ENCODE measurements around the gene PGLYRP2.
A peak's percentile ranks its signal among the peaks of the same experiment; 100 is the strongest.

Gene PGLYRP2

GRCh38 chr19:15450528-15450890 is 28.8 kb downstream of the PGLYRP2 start:
- Histone ChIP-seq H3K9me3 (ENCODE audit: control insufficient read depth, low read length) (no peaks in the 10 kb centered on the region), H2AFZ (peak overlapping the region; percentile 39), H3K79me2 (no peaks in the 10 kb centered on the region), H3K36me3 (ENCODE audit: control insufficient read depth, insufficient read depth, low read length) (no peaks in the 10 kb centered on the region), H3K4me3 (ENCODE audit: low read depth, low read length) (no peak overlapping the region), H3K4me2 (ENCODE audit: low read length) (no peak overlapping the region), H3K27ac (peak overlapping the region; percentile 57), H3K9ac (no peak overlapping the region), H3K27me3 (ENCODE audit: control insufficient read depth, insufficient read depth, low read length) (no peaks in the 10 kb centered on the region), H3K4me1 (peaks cover 4% of the 10 kb centered on the region)
- TF ChIP-seq CTCF (IDR thresholded peaks at IDR 0.05) = no peak

- H3K9ac ChIP-seq = no peak within 1 kb of the TSS
- no peaks in the 10 kb centered on the region for H3K9me3 ChIP-seq (ENCODE audit: control insufficient read depth, low read length)
- H3K4me3 ChIP-seq (ENCODE audit: low read depth, low read length) = peak within 1 kb of the TSS; percentile 60
- peaks cover 4% of the 10 kb centered on the region for H3K4me1 ChIP-seq
- peak within 1 kb of the TSS; percentile 93 for H2AFZ ChIP-seq
- no peaks in the 10 kb centered on the region for H3K36me3 ChIP-seq (ENCODE audit: control insufficient read depth, insufficient read depth, low read length)
- TF ChIP-seq CTCF (IDR thresholded peaks at IDR 0.05) = no peak
- H3K4me2 ChIP-seq (ENCODE audit: low read length) = peak within 1 kb of the TSS; percentile 81
- H3K79me2 ChIP-seq = no peaks in the 10 kb centered on the region
- H3K27me3 ChIP-seq (ENCODE audit: control insufficient read depth, insufficient read depth, low read length) = no peaks in the 10 kb centered on the region
- H3K27ac ChIP-seq = peak within 1 kb of the TSS; percentile 65
Measured at GRCh38 chr19:15449620-15450527, 29.4 kb downstream of the PGLYRP2 start, which contains the start of gene WIZ. Gene WIZ, minus strand, starts transcription at chr19:15449956. Its CDS starts 1,649 bp downstream, at chr19:15448307.

GRCh38 chr19:15448778-15449619 is 30.3 kb downstream of the PGLYRP2 start:
- Histone ChIP-seq H3K27ac (peak overlapping the region; percentile 65), H3K27me3 (ENCODE audit: control insufficient read depth, insufficient read depth, low read length) (no peaks in the 10 kb centered on the region), H3K4me3 (ENCODE audit: low read depth, low read length) (peak overlapping the region; percentile 60), H2AFZ (peak overlapping the region; percentile 93), H3K9ac (no peak overlapping the region), H3K36me3 (ENCODE audit: control insufficient read depth, insufficient read depth, low read length) (no peaks in the 10 kb centered on the region), H3K9me3 (ENCODE audit: control insufficient read depth, low read length) (no peaks in the 10 kb centered on the region), H3K4me1 (peaks cover 4% of the 10 kb centered on the region), H3K79me2 (no peaks in the 10 kb centered on the region), H3K4me2 (ENCODE audit: low read length) (peak overlapping the region; percentile 81)
- TF ChIP-seq CTCF (IDR thresholded peaks at IDR 0.05) = peak; percentile 13

GRCh38 chr19:15448044-15448777 is 31.1 kb downstream of the PGLYRP2 start:
- Histone ChIP-seq H3K36me3 (ENCODE audit: control insufficient read depth, insufficient read depth, low read length) (no peaks in the 10 kb centered on the region), H3K79me2 (no peaks in the 10 kb centered on the region), H3K27ac (no peak overlapping the region), H3K9ac (no peak overlapping the region), H3K4me2 (ENCODE audit: low read length) (peak overlapping the region; percentile 81), H2AFZ (no peak overlapping the region), H3K9me3 (ENCODE audit: control insufficient read depth, low read length) (no peaks in the 10 kb centered on the region), H3K27me3 (ENCODE audit: control insufficient read depth, insufficient read depth, low read length) (no peaks in the 10 kb centered on the region), H3K4me3 (ENCODE audit: low read depth, low read length) (no peak overlapping the region), H3K4me1 (peaks cover 4% of the 10 kb centered on the region)
- TF ChIP-seq CTCF (IDR thresholded peaks at IDR 0.05) = no peak
